Measurements from ENCODE around the gene TTLL11.

DNA sequence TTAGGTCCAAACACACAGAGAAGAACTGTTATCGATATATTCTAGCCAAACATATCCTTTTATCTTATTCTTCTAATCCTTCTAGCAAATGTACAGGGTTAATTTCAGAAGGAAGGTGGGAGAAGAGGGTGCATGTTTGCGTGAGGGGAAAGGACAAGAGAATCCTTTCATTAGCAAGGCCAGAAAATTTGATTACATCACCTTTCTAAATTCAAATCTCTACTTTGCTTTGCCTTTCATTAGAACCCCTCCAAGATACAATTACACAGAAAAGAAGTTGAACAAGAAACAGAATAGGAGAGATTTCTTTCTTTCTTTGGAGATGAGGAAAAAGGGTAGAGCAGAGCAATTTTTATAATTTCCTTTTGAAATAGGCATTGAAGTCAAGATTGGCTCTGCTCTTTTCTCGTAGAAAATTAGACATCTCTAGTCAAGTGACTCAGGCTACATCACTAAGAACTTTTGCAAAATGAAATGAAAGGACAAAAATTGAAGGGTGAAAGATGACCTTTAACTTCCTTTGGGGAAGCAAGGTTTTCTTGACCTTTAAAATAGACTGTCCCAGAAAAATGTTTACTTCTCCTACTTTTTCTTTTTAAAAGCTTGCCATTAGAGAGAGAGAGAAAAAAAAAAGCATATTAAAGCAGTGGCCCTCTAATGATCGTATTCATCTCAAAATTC is 81.2 kb downstream of the TTLL11 start:
- TF ChIP-seq, protein P1, sequence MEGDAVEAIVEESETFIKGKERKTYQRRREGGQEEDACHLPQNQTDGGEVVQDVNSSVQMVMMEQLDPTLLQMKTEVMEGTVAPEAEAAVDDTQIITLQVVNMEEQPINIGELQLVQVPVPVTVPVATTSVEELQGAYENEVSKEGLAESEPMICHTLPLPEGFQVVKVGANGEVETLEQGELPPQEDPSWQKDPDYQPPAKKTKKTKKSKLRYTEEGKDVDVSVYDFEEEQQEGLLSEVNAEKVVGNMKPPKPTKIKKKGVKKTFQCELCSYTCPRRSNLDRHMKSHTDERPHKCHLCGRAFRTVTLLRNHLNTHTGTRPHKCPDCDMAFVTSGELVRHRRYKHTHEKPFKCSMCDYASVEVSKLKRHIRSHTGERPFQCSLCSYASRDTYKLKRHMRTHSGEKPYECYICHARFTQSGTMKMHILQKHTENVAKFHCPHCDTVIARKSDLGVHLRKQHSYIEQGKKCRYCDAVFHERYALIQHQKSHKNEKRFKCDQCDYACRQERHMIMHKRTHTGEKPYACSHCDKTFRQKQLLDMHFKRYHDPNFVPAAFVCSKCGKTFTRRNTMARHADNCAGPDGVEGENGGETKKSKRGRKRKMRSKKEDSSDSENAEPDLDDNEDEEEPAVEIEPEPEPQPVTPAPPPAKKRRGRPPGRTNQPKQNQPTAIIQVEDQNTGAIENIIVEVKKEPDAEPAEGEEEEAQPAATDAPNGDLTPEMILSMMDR (IDR thresholded peaks at IDR 0.05), result no peak
- no peak for TF ChIP-seq ZFX (IDR thresholded peaks at IDR 0.05; ENCODE audit: borderline replicate concordance)

All from 22Rv1 (cell line).